ENCODE data around the gene TOGARAM2. TPM values are rescaled to one million over a fixed set of nuclear protein-coding genes. Genes with fewer than 3 reads are reported as not detected.

The TOGARAM2 gene
- total and polyA plus RNA-seq, 2 of the 8 experiments (the other 6 are each of a cell fraction or from before 2014, with no cell fraction given), result 0.42 to 1.4 TPM

GRCh38 chr2:29033656-29034055 is 52.6 kb downstream of the TOGARAM2 start:
- DNase-seq (ENCODE audit: low read depth in 1 of 2, low spot score in 2 of 2), result no peak

More at GRCh38 chr2:29033656-29034055, 52.6 kb downstream of the TOGARAM2 start:
- Histone ChIP-seq H3K14ac (ENCODE audit: insufficient read length) (no peak overlapping the region), H3K9me3 (ENCODE audit: insufficient read depth in 2 of 2, low read depth in 1 of 2, low read length in 1 of 2) (no peaks in the 10 kb centered on the region), H3K4me1 (replicated peaks in 1 of 4; ENCODE audit: control insufficient read depth in 3 of 4, insufficient read depth in 4 of 4, low read length in 3 of 4) (no peaks in the 10 kb centered on the region; a peak in 1 of 7 replicates), H3K23ac (ENCODE audit: insufficient read length) (no peak overlapping the region), H4K8ac (ENCODE audit: extremely low read depth, insufficient read depth, low read length) (no peak overlapping the region), H2BK5ac (ENCODE audit: low read depth, low read length) (0 out of 2 replicates have a peak overlapping the region, but pooled peaks have one; percentile 22), H2BK20ac (ENCODE audit: low read length) (peak overlapping the region; percentile 32; the same call in 1 of the 2 replicates), H2BK12ac (ENCODE audit: low read depth, low read length) (0 out of 2 replicates have a peak overlapping the region, but pooled peaks have one; percentile 60), H3K4me2 (ENCODE audit: insufficient read depth in 1 of 2, low read depth in 2 of 2, low read length in 2 of 2) (peak overlapping the region in 1 of 2 experiments; percentile 34; a peak in 1 of 4 replicates), H3K56ac (replicated peaks; ENCODE audit: insufficient read length, low read depth, low read length) (no peak overlapping the region), H2AK5ac (ENCODE audit: low read depth, low read length) (no peak overlapping the region), H3K79me2 (ENCODE audit: control insufficient read depth in 1 of 2, insufficient read depth in 2 of 2, low read length in 2 of 2) (no peaks in the 10 kb centered on the region), H2BK120ac (replicated peaks; ENCODE audit: low read depth, low read length) (no peak overlapping the region), H3K27ac (ENCODE audit: low read depth, low read length) (no peak overlapping the region), H3K18ac (ENCODE audit: extremely low read depth, low read length) (no peak overlapping the region), H3K79me1 (ENCODE audit: low read depth, low read length) (no peaks in the 10 kb centered on the region), H3K27me3 (replicated peaks in 1 of 4; ENCODE audit: control insufficient read depth in 3 of 4, extremely low read depth in 1 of 4, insufficient read depth in 3 of 4, low read length in 3 of 4) (no peaks in the 10 kb centered on the region), H4K5ac (ENCODE audit: insufficient read length, low read depth, low read length) (no peak overlapping the region), H3K4ac (replicated peaks; ENCODE audit: insufficient read length, low read depth, low read length) (no peak overlapping the region), H2AFZ (ENCODE audit: low read length) (no peak overlapping the region), H2BK15ac (ENCODE audit: low read length) (no peak overlapping the region), H3K4me3 (ENCODE audit: extremely low read depth in 1 of 4, insufficient read depth in 2 of 4, low read depth in 3 of 4, low read length in 4 of 4) (no peak overlapping the region), H3K23me2 (ENCODE audit: low read depth, low read length) (no peaks in the 10 kb centered on the region), H3K36me3 (ENCODE audit: control insufficient read depth in 2 of 4, insufficient read depth in 4 of 4, low read length in 3 of 4) (no peaks in the 10 kb centered on the region), H3K9ac (replicated peaks in 1 of 4; ENCODE audit: extremely low read depth in 1 of 4, low read depth in 3 of 4, low read length in 3 of 4) (no peak overlapping the region), H4K91ac (replicated peaks; ENCODE audit: insufficient read length, low read length) (no peak overlapping the region), H4K20me1 (replicated peaks in 1 of 2; ENCODE audit: control insufficient read depth in 1 of 2, insufficient read depth in 2 of 2, low read length in 2 of 2) (no peaks in the 10 kb centered on the region)
- CTCF ChIA-PET (ENCODE audit: partially characterized antibody), result interaction anchor here (0.8 kb wide), 1 partner anchor 28 kb away, joined by 3 read pairs; no protein-coding TSS in a partner anchor
- no peak for TF ChIP-seq HDAC2 (IDR thresholded peaks at IDR 0.05; ENCODE audit: borderline replicate concordance in 1 of 2, low read depth in 2 of 2, low read length in 2 of 2)
- TF ChIP-seq NANOG (IDR thresholded peaks at IDR 0.05; ENCODE audit: insufficient read depth, low read depth, low read length, poor library complexity, severe bottlenecking), result no peak
- FAIRE-seq, result no peak
- POLR2A ChIA-PET (ENCODE audit: partially characterized antibody), result no interaction called here
- WGBS, 2 experiments (ENCODE audit: extremely low coverage in 1 of 2, insufficient coverage in 1 of 2, insufficient read length in 1 of 2, insufficient replicate concordance in 2 of 2, low coverage in 1 of 2, low lambda C conversion rate in 2 of 2, missing lambda C conversion rate in 1 of 2), result 93% methylated on average over 6 of the region's 6 CpGs; no CpG with 5 or more reads in 1 of the 2 experiments

Measured in H1 (cell line).